Choroid plexus epithelial cell (primary cell): Measurements from ENCODE around the gene PEA15.

ENCODE experiments used
- DNase-seq: peaks from one replicate; pipeline ENCODE4 v3.0.0-alpha.2; 2010; ENCODE audit warnings: low read depth
- H3K4me3 ChIP-seq: 2 replicates; pipeline ENCODE4 v1.5.1; 2011; ENCODE audit warnings: low read depth, mild to moderate bottlenecking, control low read depth, low read length, moderate library complexity
- CTCF ChIP-seq: conservative IDR thresholded peaks from 2 replicates; pipeline ENCODE4 v1.5.1; 2011; ENCODE audit warnings: low read depth, mild to moderate bottlenecking, control low read depth, inconsistent platforms, low read length, moderate library complexity

The PEA15 gene

DNA sequence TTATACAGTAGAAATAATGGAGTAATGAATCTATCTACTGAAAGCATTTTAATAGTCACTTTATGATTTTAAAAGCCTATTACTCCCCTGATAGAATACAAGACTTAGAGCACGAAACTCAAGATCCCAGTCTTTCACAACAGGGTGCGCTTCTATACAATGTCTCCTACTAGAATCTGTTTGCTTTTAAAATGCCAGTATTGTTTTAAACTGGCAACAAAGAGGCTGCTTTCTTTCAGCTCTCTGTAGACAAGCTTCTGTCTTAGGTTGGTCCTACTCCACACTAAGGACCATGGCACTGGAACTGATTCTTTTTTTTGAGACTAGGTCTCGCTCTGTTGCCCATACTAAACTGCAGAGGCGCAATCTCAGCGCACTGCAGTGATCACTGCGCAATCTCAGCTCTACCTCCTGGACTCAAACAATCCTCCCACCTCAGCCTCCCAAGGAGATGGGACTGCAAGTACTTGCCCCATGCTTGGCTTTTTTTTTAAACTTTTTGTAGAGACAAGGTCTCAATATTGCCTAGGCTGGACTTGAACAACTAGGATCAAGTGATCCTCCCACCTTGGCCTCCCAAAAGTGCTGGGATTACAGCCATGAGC, 52.3 kb downstream of the PEA15 start:
- TF ChIP-seq CTCF, result no peak
- no peak overlapping the region for H3K4me3 ChIP-seq
- no peak for DNase-seq

GRCh38 chr1:160258177-160258798, 53.1 kb downstream of the PEA15 start:
- no peak overlapping the region for H3K4me3 ChIP-seq
- peak; percentile 7 for DNase-seq
- TF ChIP-seq CTCF, result no peak

GRCh38 chr1:160260406-160261382, 55.5 kb downstream of the PEA15 start:
- DNase-seq, result peak; percentile 95
- TF ChIP-seq CTCF, result no peak
- peak overlapping the region; percentile 98 for H3K4me3 ChIP-seq

- no peak for TF ChIP-seq CTCF
- DNase-seq, result peak; percentile 92
- peak overlapping the region; percentile 98 for H3K4me3 ChIP-seq
Observed at GRCh38 chr1:160261556-160261892, 56.3 kb downstream of the PEA15 start.

GRCh38 chr1:160261893-160262794, 57.0 kb downstream of the PEA15 start, which contains the start of gene DCAF8:
TSS of gene DCAF8 (minus strand) at chr1:160262549. CDS start at chr1:160244008, 18,541 bp downstream.
- peak; percentile 99 for DNase-seq
- H3K4me3 ChIP-seq, result peak within 1 kb of the TSS; percentile 98
- no peak for TF ChIP-seq CTCF

DNA sequence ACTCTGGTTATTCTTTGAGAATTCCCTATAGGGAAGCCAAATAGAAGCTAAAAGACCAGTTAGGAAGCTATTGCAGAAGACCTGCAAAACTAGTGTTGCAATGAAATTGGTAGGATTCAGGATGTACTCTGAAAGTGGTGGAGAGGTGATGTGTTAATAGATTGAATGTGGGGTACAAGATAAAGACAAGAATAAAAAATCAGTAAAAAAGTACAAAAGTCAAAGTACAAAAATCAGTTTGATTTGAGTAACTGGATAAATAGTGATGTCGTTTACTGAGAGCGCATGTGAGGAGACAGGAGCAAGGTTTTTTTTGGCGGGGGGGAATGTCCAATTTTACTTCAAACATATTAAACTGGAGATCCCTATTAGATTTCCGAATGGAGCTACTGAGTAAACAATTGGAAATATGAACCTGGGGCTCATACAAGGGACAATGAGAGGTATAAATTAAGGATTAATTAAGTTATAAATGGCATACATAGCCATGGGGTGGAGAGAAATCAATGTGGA, 59.7 kb downstream of the PEA15 start:
- DNase-seq, result no peak
- no peak overlapping the region for H3K4me3 ChIP-seq
- TF ChIP-seq CTCF, result no peak
